GM21619 (cell line): ENCODE measurements around the gene ACTL6A.

Experiments
- ATAC-seq: cut with Tn5 transposase; IDR thresholded peaks from one replicate; pipeline ENCODE4 v1.9.1; 2021; ENCODE audit not compliant: unreplicated experiment

ACTL6A gene

GRCh38 chr3:179589143-179589542 is 26.4 kb downstream of the ACTL6A start:
- no peak for ATAC-seq

- ATAC-seq: no peak
Observed at GRCh38 chr3:179590669-179591068, 27.9 kb downstream of the ACTL6A start.

- ATAC-seq: no peak
Observed at GRCh38 chr3:179591313-179591712, 28.6 kb downstream of the ACTL6A start.

GRCh38 chr3:179599531-179599930 is 36.8 kb downstream of the ACTL6A start:
- ATAC-seq: no peak

- ATAC-seq: no peak
Observed at GRCh38 chr3:179603321-179603720, 40.6 kb downstream of the ACTL6A start.

GRCh38 chr3:179603831-179604230 is 41.1 kb downstream of the ACTL6A start:
- no peak for ATAC-seq

- ATAC-seq: peak; percentile 97
Observed at GRCh38 chr3:179604321-179605078, 41.8 kb downstream of the ACTL6A start, which contains the start of the genes MRPL47 and NDUFB5. Gene MRPL47 (minus strand): TSS chr3:179604638. CDS start chr3:179604624, 14 bp downstream. Gene NDUFB5 (plus strand): TSS chr3:179604794. CDS start chr3:179604816, 22 bp downstream.

GRCh38 chr3:179606534-179607085 is 43.9 kb downstream of the ACTL6A start:
- no peak for ATAC-seq

GRCh38 chr3:179608931-179609720 is 46.4 kb downstream of the ACTL6A start:
- ATAC-seq: peak; percentile 47

GRCh38 chr3:179610066-179610465 is 47.3 kb downstream of the ACTL6A start:
- no peak for ATAC-seq

- no peak for ATAC-seq
Observed at GRCh38 chr3:179613807-179614206, 51.1 kb downstream of the ACTL6A start.

GRCh38 chr3:179615458-179616173 is 52.9 kb downstream of the ACTL6A start:
- ATAC-seq: no peak

GRCh38 chr3:179622023-179622422 is 59.3 kb downstream of the ACTL6A start:
- ATAC-seq: no peak

- ATAC-seq: no peak
Observed at GRCh38 chr3:179624451-179624850, 61.7 kb downstream of the ACTL6A start.

- ATAC-seq: no peak
Observed at GRCh38 chr3:179630753-179631451, 68.2 kb downstream of the ACTL6A start.
